SIG-M5 treated with dmso at 0.1 percent for 504 hours (cell line): ENCODE data around the gene LCE7A.

Source experiments
- DNase-seq: peaks from one replicate; lab custom pipeline; 2025; ENCODE audit not compliant: unreplicated experiment; lab: John Stamatoyannopoulos, UW

Gene LCE7A

GRCh38 chr1:152879559-152880198 lies 19.9 kb downstream of the LCE7A start:
- no peak for DNase-seq

- DNase-seq = no peak
Measured at GRCh38 chr1:152880316-152880715, 20.5 kb downstream of the LCE7A start.

GRCh38 chr1:152880907-152881306 lies 21.1 kb downstream of the LCE7A start:
- no peak for DNase-seq

GRCh38 chr1:152884085-152884484 lies 24.3 kb downstream of the LCE7A start:
- DNase-seq = no peak

DNA sequence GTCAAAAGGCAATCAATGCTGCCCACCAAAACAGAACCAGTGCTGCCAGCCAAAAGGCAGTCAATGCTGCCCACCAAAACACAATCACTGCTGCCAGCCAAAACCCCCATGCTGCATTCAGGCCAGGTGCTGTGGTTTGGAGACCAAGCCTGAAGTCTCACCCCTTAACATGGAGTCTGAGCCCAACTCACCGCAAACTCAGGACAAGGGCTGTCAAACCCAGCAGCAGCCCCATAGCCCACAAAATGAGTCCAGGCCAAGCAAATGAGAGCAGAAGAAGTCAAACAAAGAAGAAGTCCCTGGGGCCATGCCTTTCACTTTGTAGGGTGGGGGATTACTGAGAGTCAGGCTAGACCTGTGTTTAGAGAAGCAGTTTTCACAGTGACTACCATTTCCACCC lies 24.7 kb downstream of the LCE7A start:
- no peak for DNase-seq

- DNase-seq = no peak
Measured at GRCh38 chr1:152884966-152885624, 25.3 kb downstream of the LCE7A start.

DNA sequence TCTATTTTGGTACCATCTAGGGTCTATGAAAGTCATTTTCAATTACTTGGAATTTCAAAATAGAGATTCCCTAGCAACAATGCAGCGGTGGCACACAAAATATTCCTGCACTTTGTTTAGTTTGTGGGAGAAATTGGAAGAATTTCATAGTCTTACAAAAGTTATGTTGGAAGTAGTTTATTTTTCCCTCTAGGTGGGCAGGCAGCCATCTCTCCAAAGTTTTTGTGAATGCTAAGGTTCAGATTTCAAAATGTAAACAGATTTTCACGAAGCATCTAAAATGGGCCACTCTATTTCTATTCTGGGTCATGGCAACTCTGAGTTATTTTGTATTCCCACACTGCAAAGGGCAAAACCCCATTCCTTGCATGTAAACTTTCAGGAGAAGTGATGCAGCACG lies 26.3 kb downstream of the LCE7A start:
- DNase-seq = no peak

DNA sequence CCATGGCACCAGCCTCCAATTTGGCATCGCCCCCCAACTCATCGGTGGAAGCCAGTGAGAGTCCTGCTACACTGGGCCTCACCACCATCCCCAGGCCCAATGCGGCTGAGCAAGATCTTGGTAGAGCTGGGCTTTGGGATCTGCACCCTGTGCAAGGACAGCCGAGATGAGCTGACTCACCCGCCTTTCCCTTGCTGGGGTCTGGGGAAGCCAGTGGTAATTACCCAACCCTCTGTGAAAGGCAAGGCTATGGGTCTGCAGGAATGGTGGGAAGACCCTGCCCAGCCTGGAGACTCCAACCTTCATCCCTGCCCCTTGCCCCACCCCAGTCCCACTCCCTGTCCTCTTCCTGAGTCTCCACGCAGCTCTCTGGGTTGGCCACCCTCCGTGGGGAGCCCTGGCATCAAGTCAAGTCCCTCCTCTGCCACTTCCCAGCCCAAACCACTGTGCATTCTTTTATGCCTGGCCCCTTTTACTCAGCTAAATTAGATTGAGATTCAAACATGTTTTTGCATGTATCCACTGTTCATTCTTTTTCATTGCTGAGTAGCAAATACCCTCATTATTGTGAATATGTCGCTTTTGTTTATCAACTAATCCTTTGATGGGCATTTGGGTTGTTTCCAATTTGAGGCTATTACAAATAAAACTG lies 27.1 kb downstream of the LCE7A start:
- DNase-seq = no peak

GRCh38 chr1:152888126-152888525 lies 28.3 kb downstream of the LCE7A start:
- DNase-seq = no peak

DNA sequence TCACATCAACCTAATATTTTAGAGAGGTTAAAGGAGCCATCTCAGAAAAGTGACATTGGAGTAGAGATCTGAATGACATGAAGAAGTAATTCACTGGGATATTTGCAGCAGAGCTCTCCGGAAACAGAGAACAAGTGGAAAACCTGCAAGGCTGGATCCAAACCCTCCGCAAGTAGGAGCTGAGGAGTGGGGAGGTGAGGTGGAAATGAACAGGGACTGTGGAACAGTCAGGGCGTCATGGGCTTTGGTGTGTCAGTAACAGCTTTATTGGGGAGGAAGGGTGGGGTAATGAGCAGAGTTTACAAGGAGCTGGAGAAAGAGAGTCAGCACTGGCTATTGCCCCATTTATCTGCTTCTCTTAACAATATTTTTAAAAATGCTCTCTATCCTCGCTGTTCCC lies 39.2 kb downstream of the LCE7A start:
- no peak for DNase-seq

DNA sequence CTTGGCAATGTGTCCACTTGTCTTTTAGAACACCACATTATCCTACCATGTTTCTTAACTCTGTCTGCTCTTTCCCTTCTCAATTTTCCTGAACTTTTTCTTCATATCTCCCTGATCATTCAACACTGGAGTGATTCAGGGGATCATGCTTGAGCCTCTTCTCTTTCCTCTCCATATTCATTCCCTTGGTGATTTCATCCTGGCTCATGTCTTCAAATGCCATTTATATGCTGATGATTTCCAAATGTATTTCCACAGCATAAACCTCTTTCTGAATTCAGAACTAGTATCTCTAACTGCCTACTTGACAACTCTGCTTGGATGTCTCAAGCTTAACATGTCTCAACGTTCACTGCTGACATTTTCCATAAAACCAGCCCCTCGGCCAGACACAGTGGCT lies 40.1 kb downstream of the LCE7A start:
- DNase-seq = no peak

DNA sequence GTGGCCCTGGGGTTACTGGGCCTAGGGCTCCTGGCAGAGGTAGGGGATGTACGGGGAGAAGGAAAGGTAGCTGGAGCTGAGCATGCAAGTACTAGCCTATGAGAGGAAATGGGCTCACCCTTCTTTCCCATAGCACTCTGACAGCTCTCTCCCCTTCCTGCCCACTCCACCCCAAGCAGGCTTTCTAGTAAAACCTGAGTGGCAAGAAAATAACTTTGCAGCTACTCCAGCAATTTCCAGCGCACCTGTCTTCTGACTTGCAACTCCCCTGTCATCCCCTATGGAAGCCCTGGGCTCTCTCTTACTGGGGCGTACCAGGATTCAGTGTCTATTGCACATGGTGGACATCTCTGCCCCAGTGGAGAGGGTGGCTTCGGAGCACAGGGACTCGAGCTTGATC lies 41.8 kb downstream of the LCE7A start:
- no peak for DNase-seq

- no peak for DNase-seq
Measured at GRCh38 chr1:152902636-152903035, 42.8 kb downstream of the LCE7A start.

DNA sequence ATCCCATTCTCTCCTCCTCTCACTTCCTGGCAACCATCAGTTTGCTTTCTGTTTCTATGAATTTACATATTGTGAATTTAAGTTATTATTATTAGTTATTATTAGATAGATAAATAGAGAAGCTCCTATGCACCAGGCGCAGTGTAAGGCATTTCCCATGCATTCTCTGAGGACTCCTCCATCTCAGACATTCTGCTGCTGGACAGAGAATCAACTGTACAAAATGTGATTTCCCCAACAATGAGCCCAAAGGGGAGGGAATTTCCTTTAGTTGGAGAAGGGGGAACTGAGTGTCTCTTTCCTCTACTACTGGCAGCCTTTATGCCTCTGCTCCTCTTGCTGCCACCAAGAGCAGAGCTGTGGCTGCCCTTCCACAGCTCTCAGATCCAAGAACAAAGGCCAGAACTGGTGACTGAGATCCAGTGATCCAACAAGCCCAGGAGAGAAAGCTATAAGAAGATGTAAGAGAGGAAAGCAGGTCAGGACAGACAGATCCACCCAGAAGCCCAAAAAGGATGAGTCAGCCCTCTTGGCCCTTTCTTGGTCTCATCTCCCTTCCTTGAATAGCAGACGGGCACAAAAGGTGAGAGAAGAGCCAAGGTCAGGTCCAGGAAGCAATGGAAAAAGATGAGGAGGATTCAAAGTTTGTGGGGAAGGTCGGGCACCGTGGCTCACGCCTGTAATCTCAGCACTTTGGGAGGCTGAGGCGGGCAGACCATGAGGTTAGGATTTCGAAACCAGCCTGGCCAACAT lies 45.1 kb downstream of the LCE7A start:
- DNase-seq = no peak

GRCh38 chr1:152906023-152906565 lies 46.3 kb downstream of the LCE7A start:
- DNase-seq = peak; percentile 6

- DNase-seq = peak; percentile 33
Measured at GRCh38 chr1:152907686-152908601, 48.1 kb downstream of the LCE7A start, which contains the start of gene IVL. IVL (plus strand) TSS chr1:152908546; CDS start chr1:152909798, 1,252 bp downstream.

GRCh38 chr1:152909206-152909605 lies 49.4 kb downstream of the LCE7A start:
- DNase-seq = no peak
